ENCODE results near the gene DGKZ.
A peak's percentile ranks its signal among the peaks of the same experiment; 100 is the strongest.

GRCh38 chr11:46315033-46315738, 32.1 kb upstream of the DGKZ start:
- TF ChIP-seq CTCF (IDR thresholded peaks at IDR 0.05; ENCODE audit: low read length) (peak; percentile 94), EZH2 (IDR thresholded peaks at IDR 0.05; ENCODE audit: borderline replicate concordance, low read length) (no peak)
